Esophagus squamous epithelium (tissue), 5 donors: ENCODE results near the gene FALEC. TPM values are rescaled to one million over a fixed set of nuclear protein-coding genes. Genes with fewer than 3 reads are reported as not detected.

Experiments
- DNase-seq: peaks from one replicate; lab custom pipeline; 2025; lab: John Stamatoyannopoulos, UW
- H3K27ac ChIP-seq, 4 donors: fragments of 200-600 bp; sonication (generic); one replicate each; pipeline ENCODE4 v1.5.1; 2016 to 2019; ENCODE audit warnings: mild to moderate bottlenecking in 1 of 4
- H3K27me3 ChIP-seq, 4 donors: fragments of 200-600 bp; sonication (generic); 1 replicate in 3 of 4; 2 replicates in 1 of 4; pipeline versions ENCODE4 v1.5.1 to v1.6.0; 2017 to 2021; ENCODE audit warnings: antibody characterized with exemption in 1 of 4
- H3K36me3 ChIP-seq, 3 donors: fragments of 200-600 bp; sonication (generic); one replicate each; pipeline ENCODE4 v1.5.1; 2016 to 2019
- H3K4me1 ChIP-seq, 3 donors: fragments of 200-600 bp; sonication (generic); one replicate each; pipeline ENCODE4 v1.5.1; 2017 to 2019
- H3K4me3 ChIP-seq, 4 donors: fragments of 200-600 bp; sonication (generic); 1 replicate in 3 of 4; 2 replicates in 1 of 4; pipeline ENCODE4 v1.5.1; 2016 to 2019; ENCODE audit warnings: mild to moderate bottlenecking in 2 of 4, moderate library complexity in 1 of 4
- H3K9me3 ChIP-seq, 3 donors: fragments of 200-600 bp; sonication (generic); one replicate each; pipeline ENCODE4 v1.5.1; 2016 to 2019
- POLR2A ChIP-seq, 4 donors: fragments of 450-650 bp; IDR thresholded peaks; one replicate each; pipeline ENCODE4 v1.6.1; 2017; ENCODE audit warnings: antibody characterized with exemption in 4 of 4, mild to moderate bottlenecking in 4 of 4, moderate library complexity in 3 of 4
- WGBS, 2 donors: methylation state at CpG; one replicate each; pipeline ENCODE4 v1.1.5; 2018; 5-methylcytosine and 5-hydroxymethylcytosine counted together
- intact Hi-C: fragments of 100-400 bp; cut with DNase I; formaldehyde crosslinking; loops from one replicate; pipeline ENCODE4 v1.15.0; 2022
- total RNA-seq, 4 donors: library from RNA; depleted of rRNA; stranded (reverse); fragments of >200 nt; gene quantifications; one replicate each; pipeline ENCODE4 v1.1.0, GENCODE V29; 2016
- TF ChIP-seq, protein P1 (sequence below), 6 experiments: fragments of 450-650 bp in 4 of 6; fragments of 200-600 bp in 2 of 6; sonication (generic) in 2 of 6; IDR thresholded peaks; one replicate each; pipeline ENCODE4 v1.5.1; 2016 to 2019; ENCODE audit warnings: antibody characterized with exemption in 6 of 6, mild to moderate bottlenecking in 4 of 6, moderate library complexity in 4 of 6
- donor health status: DM: yes; HTN: yes; CAD: no.

FALEC gene
- total RNA-seq, 4 donors from 2014 or later: 3.6 TPM; not detected in 3

- Histone ChIP-seq H3K36me3 (peaks cover 9 to 71% (median 9%) of the 10 kb centered on the region in 3 donors), H3K27me3 (no peaks in the 10 kb centered on the region), H3K4me3 (peak overlapping the region; percentile 32 to 57 (median 44)), H3K27ac (peak overlapping the region; percentile 39 to 92 (median 88)), H3K4me1 (peaks cover 12 to 60% (median 20%) of the 10 kb centered on the region in 3 donors), H3K9me3 (no peaks in the 10 kb centered on the region)
- 69 to 87% methylated on average over 3 of the region's 4 CpGs for WGBS, 2 donors
- no peak for TF ChIP-seq POLR2A (IDR thresholded peaks at IDR 0.05)
- TF ChIP-seq, protein P1, sequence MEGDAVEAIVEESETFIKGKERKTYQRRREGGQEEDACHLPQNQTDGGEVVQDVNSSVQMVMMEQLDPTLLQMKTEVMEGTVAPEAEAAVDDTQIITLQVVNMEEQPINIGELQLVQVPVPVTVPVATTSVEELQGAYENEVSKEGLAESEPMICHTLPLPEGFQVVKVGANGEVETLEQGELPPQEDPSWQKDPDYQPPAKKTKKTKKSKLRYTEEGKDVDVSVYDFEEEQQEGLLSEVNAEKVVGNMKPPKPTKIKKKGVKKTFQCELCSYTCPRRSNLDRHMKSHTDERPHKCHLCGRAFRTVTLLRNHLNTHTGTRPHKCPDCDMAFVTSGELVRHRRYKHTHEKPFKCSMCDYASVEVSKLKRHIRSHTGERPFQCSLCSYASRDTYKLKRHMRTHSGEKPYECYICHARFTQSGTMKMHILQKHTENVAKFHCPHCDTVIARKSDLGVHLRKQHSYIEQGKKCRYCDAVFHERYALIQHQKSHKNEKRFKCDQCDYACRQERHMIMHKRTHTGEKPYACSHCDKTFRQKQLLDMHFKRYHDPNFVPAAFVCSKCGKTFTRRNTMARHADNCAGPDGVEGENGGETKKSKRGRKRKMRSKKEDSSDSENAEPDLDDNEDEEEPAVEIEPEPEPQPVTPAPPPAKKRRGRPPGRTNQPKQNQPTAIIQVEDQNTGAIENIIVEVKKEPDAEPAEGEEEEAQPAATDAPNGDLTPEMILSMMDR (IDR thresholded peaks at IDR 0.05): no peak
- intact Hi-C loops: no loop called here
- no peak for DNase-seq
These were observed 6.6 kb upstream of the FALEC start for GRCh38 chr1:150508982-150509381.

GRCh38 chr1:150511551-150511950 is 4.0 kb upstream of the FALEC start:
- Histone ChIP-seq H3K27ac (peak overlapping the region in 3 of 4 donors; percentile 87 to 92 (median 90)), H3K4me1 (peaks cover 24 to 83% (median 28%) of the 10 kb centered on the region in 3 donors), H3K36me3 (peaks cover 0 to 45% (median 4%) of the 10 kb centered on the region in 3 donors), H3K9me3 (no peaks in the 10 kb centered on the region), H3K4me3 (peak overlapping the region in 3 of 4 donors; percentile 1 to 46 (median 41)), H3K27me3 (no peaks in the 10 kb centered on the region)
- TF ChIP-seq, protein P1 (IDR thresholded peaks at IDR 0.05): no peak
- no peak for TF ChIP-seq POLR2A (IDR thresholded peaks at IDR 0.05)
- no peak for DNase-seq
- intact Hi-C loops: no loop called here
- WGBS, 2 donors: 87 to 90% methylated on average over 9 of the region's 12 CpGs

DNA sequence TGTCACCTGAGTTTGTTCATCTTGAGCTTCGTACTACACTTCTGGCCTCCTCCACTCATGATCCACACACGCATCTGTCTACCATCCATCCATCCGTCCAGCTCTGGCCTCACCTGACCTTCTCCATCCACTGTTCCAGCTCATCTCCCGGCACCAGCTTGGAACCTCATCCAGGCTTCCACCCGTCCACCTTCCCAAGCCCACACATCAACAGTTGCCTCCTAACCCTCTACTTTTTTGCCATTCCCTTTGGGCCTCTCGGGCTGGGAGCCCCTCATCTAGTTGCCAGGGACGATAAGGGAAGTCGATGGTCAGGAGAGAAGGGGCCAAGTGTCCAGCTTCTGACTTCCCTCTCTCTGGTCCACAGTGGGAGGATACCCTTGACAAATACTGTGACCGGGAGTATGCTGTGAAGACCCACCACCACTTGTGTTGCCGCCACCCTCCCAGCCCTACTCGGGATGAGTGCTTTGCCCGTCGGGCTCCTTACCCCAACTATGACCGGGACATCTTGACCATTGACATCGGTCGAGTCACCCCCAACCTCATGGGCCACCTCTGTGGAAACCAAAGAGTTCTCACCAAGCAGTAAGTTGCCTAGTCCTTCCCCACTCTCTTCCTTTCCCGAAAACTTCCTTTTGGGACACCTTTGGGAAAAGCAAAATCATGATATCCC is 3.4 kb upstream of the FALEC start:
- Histone ChIP-seq H3K4me3 (peak overlapping the region in 2 of 4 donors; percentile 41 to 46), H3K4me1 (peaks cover 24 to 89% (median 29%) of the 10 kb centered on the region in 3 donors), H3K36me3 (peaks cover 0 to 40% (median 4%) of the 10 kb centered on the region in 3 donors), H3K27me3 (no peaks in the 10 kb centered on the region), H3K9me3 (no peaks in the 10 kb centered on the region), H3K27ac (peak overlapping the region; percentile 30 to 92 (median 88))
- no peak for DNase-seq
- intact Hi-C loops: no loop called here
- 85 to 87% methylated on average over 15 to 17 of the region's 17 CpGs for WGBS, 2 donors
- TF ChIP-seq POLR2A (IDR thresholded peaks at IDR 0.05): no peak
- TF ChIP-seq, protein P1 (IDR thresholded peaks at IDR 0.05): no peak

DNA sequence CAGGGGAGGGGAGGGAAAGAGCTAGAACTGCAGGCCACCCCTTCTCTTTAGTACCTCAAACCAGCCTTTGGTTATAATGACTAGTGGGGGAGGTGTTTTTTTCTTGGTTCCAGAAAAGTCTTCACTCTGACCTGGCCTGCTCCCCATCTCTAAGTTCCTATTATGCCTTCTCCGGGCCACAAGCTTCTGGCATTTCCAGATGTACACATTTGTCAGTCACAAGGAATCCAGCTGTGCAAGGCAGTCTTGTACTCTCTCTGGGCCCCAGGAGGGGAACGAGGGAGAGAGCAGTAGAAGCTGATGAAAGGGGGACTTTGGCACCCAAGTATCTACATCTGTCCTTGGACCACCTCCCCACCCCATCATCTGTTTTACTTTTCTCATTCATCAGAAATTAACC is 2.7 kb upstream of the FALEC start:
- no peaks in the 10 kb centered on the region for H3K9me3 ChIP-seq
- intact Hi-C loops: no loop called here
- no peaks in the 10 kb centered on the region for H3K27me3 ChIP-seq
- peaks cover 22 to 90% (median 23%) of the 10 kb centered on the region in 3 donors for H3K4me1 ChIP-seq
- 52 to 67% methylated on average over 2 of the region's 2 CpGs for WGBS, 2 donors
- peak overlapping the region in 1 of 4 donors; percentile 46 for H3K4me3 ChIP-seq
- TF ChIP-seq, protein P1 (IDR thresholded peaks at IDR 0.05): no peak
- no peak for TF ChIP-seq POLR2A (IDR thresholded peaks at IDR 0.05)
- H3K36me3 ChIP-seq: peaks cover 0 to 37% (median 4%) of the 10 kb centered on the region in 3 donors
- DNase-seq: no peak
- H3K27ac ChIP-seq: peak overlapping the region; percentile 30 to 92 (median 88)

DNA sequence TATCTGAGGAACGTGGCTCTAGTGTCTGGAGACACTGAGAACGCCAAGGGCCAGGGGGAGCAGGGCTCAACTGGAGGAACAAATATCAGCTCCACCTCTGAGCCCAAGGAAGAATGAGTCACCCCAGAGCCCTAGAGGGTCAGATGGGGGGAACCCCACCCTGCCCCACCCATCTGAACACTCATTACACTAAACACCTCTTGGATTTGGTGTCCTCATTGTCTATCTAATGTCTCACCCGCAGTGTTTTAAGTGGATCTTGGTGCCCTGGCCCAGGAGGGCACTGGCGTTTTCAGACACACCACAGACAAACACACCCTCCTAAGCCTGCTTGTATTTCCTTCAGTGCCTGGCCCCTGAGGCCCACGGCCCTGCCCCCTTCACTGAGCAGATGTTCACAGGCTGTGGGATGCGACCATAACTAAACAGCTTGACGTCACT is 2.2 kb upstream of the FALEC start:
- peaks cover 19 to 89% (median 19%) of the 10 kb centered on the region in 3 donors for H3K4me1 ChIP-seq
- H3K36me3 ChIP-seq: peaks cover 0 to 37% (median 4%) of the 10 kb centered on the region in 3 donors
- H3K9me3 ChIP-seq: no peaks in the 10 kb centered on the region
- peak overlapping the region; percentile 57 to 92 (median 88) for H3K27ac ChIP-seq
- H3K27me3 ChIP-seq: no peaks in the 10 kb centered on the region
- H3K4me3 ChIP-seq: no peak overlapping the region
- no peak for TF ChIP-seq POLR2A (IDR thresholded peaks at IDR 0.05)
- TF ChIP-seq, protein P1 (IDR thresholded peaks at IDR 0.05): no peak
- no peak for DNase-seq
- intact Hi-C loops: no loop called here
- WGBS, 2 donors: 38 to 62% methylated on average over 4 to 7 of the region's 7 CpGs
